SU-DHL-6 (cell line): ENCODE data around the gene ADAM19.

Experiments used
- H2AFZ ChIP-seq: fragments of 200-600 bp; sonication (generic); 2 replicates; pipeline ENCODE4 v1.6.1; 2014; ENCODE audit warnings: low read depth, mild to moderate bottlenecking, moderate library complexity, mixed read lengths, antibody characterized with exemption, low read length; ENCODE audit not compliant: severe bottlenecking
- H3F3A ChIP-seq: fragments of 200-600 bp; shearing (Covaris generic); 2 replicates; pipeline ENCODE4 v1.6.0; 2016; ENCODE audit warnings: antibody characterized with exemption, mild to moderate bottlenecking; ENCODE audit not compliant: insufficient read depth
- H3K27ac ChIP-seq: fragments of 200-600 bp; sonication (generic); 2 replicates; pipeline ENCODE4 v1.5.1; 2016; ENCODE audit warnings: low read depth, mild to moderate bottlenecking, low read length, moderate library complexity, mixed read lengths
- H3K27me3 ChIP-seq: fragments of 200-600 bp; sonication (generic), shearing (Covaris generic); 2 replicates; pipeline ENCODE4 v1.6.0; 2014; ENCODE audit warnings: mild to moderate bottlenecking, low read length
- H3K36me3 ChIP-seq: fragments of 200-600 bp; sonication (generic); 2 replicates; pipeline ENCODE4 v1.6.1; 2014; ENCODE audit warnings: mild to moderate bottlenecking, low read length, mixed read lengths
- H3K4me2 ChIP-seq: fragments of 300-600, 200-600 bp; shearing (Covaris generic), sonication (generic); 2 replicates; pipeline ENCODE4 v1.6.0; 2014; ENCODE audit warnings: low read length, low read depth, mild to moderate bottlenecking; ENCODE audit not compliant: poor library complexity, severe bottlenecking
- H3K4me3 ChIP-seq: fragments of 200-600 bp; sonication (generic); 2 replicates; pipeline ENCODE4 v1.5.1; 2014; ENCODE audit warnings: antibody characterized with exemption, low read length, mild to moderate bottlenecking, mixed read lengths; ENCODE audit not compliant: insufficient read depth, poor library complexity, severe bottlenecking
- H3K79me2 ChIP-seq: fragments of 200-600 bp; sonication (generic); 2 replicates; pipeline ENCODE4 v1.6.1; 2014; ENCODE audit warnings: mild to moderate bottlenecking, low read length, moderate library complexity; ENCODE audit not compliant: insufficient read depth
- H3K9ac ChIP-seq: fragments of 200-600 bp; sonication (generic); 2 replicates; pipeline ENCODE4 v1.7.0; 2014; ENCODE audit warnings: mild to moderate bottlenecking, low read length
- H3K9me2 ChIP-seq: fragments of 200-600 bp; sonication (generic); replicated peaks from 2 replicates; pipeline ENCODE4 v1.6.1; 2014; ENCODE audit warnings: low read length; ENCODE audit not compliant: insufficient read depth
- H3K9me3 ChIP-seq: fragments of 200-600 bp; sonication (generic); 2 replicates; pipeline ENCODE4 v1.6.1; 2014; ENCODE audit warnings: low read length, mixed read lengths; ENCODE audit not compliant: insufficient read depth
- H4K20me1 ChIP-seq: fragments of 200-600 bp; sonication (generic); 2 replicates; pipeline ENCODE4 v1.6.1; 2014; ENCODE audit warnings: low read depth, mild to moderate bottlenecking, antibody characterized with exemption, low read length, moderate library complexity, mixed read lengths
- CTCF ChIP-seq: fragments of 200-600 bp; sonication (generic); IDR thresholded peaks from one replicate; pipeline ENCODE4 v1.5.1; 2017; ENCODE audit warnings: antibody characterized with exemption, mild to moderate bottlenecking, low read length, moderate library complexity; ENCODE audit not compliant: insufficient read depth, poor library complexity, severe bottlenecking
- EZH2phosphoT487 ChIP-seq: fragments of 200-600 bp; sonication (generic), shearing (Covaris generic); conservative IDR thresholded peaks from 2 replicates; pipeline ENCODE4 v1.6.1; 2018; ENCODE audit warnings: mild to moderate bottlenecking, antibody characterized with exemption, low read length, moderate library complexity, mixed read lengths

The ADAM19 gene

GRCh38 chr5:157538311-157538710 is 37.3 kb downstream of the ADAM19 start:
- no peak overlapping the region for H3K4me3 ChIP-seq
- no peak overlapping the region for H3K4me2 ChIP-seq
- peaks cover 66% of the 10 kb centered on the region for H3K79me2 ChIP-seq
- H3K27ac ChIP-seq: no peak overlapping the region
- no peaks in the 10 kb centered on the region for H3K9me2 ChIP-seq
- H3K9ac ChIP-seq: no peak overlapping the region
- no peaks in the 10 kb centered on the region for H3K9me3 ChIP-seq
- H3K27me3 ChIP-seq: no peaks in the 10 kb centered on the region
- 0 out of 2 replicates have a peak, but pooled peaks cover 3% of the 10 kb centered on the region for H3F3A ChIP-seq
- peaks cover 4% of the 10 kb centered on the region; the same call in 1 of the 2 replicates for H4K20me1 ChIP-seq
- no peak for TF ChIP-seq CTCF
- H2AFZ ChIP-seq: no peak overlapping the region
- H3K36me3 ChIP-seq: peaks cover 13% of the 10 kb centered on the region; the same call in 1 of the 2 replicates

- no peaks in the 10 kb centered on the region for H3K27me3 ChIP-seq
- peaks cover 35% of the 10 kb centered on the region for H3K79me2 ChIP-seq
- no peak overlapping the region for H3K27ac ChIP-seq
- no peaks in the 10 kb centered on the region for H3K9me3 ChIP-seq
- H4K20me1 ChIP-seq: peaks cover 4% of the 10 kb centered on the region; the same call in 1 of the 2 replicates
- H3K4me2 ChIP-seq: no peak overlapping the region
- H2AFZ ChIP-seq: no peak overlapping the region
- TF ChIP-seq EZH2phosphoT487 (no peak), CTCF (no peak)
- peaks cover 13% of the 10 kb centered on the region; the same call in 1 of the 2 replicates for H3K36me3 ChIP-seq
- H3K9me2 ChIP-seq: no peaks in the 10 kb centered on the region
- no peaks in the 10 kb centered on the region for H3F3A ChIP-seq
- H3K4me3 ChIP-seq: no peak overlapping the region
- no peak overlapping the region for H3K9ac ChIP-seq
Measured at GRCh38 chr5:157535042-157535865, 40.3 kb downstream of the ADAM19 start.

- H3K27ac ChIP-seq: no peak overlapping the region
- no peak overlapping the region for H3K9ac ChIP-seq
- peaks cover 16% of the 10 kb centered on the region for H3K79me2 ChIP-seq
- no peaks in the 10 kb centered on the region for H3F3A ChIP-seq
- peaks cover 23% of the 10 kb centered on the region; the same call in 1 of the 2 replicates for H3K36me3 ChIP-seq
- H4K20me1 ChIP-seq: no peaks in the 10 kb centered on the region
- TF ChIP-seq EZH2phosphoT487 (no peak), CTCF (no peak)
- H2AFZ ChIP-seq: no peak overlapping the region
- no peaks in the 10 kb centered on the region for H3K27me3 ChIP-seq
- no peaks in the 10 kb centered on the region for H3K9me3 ChIP-seq
- H3K9me2 ChIP-seq: no peaks in the 10 kb centered on the region
- no peak overlapping the region for H3K4me3 ChIP-seq
- no peak overlapping the region for H3K4me2 ChIP-seq
Measured at GRCh38 chr5:157533011-157533481, 42.5 kb downstream of the ADAM19 start.
